Erythroblast (primary cell): Measurements from ENCODE around the gene SHISA5.

Experiments
- GATA1 ChIP-seq: IDR thresholded peaks from 2 replicates; pipeline ENCODE4 v1.6.1; 2011; ENCODE audit warnings: low read depth, mild to moderate bottlenecking, control low read depth, low read length, moderate library complexity
- POLR2A ChIP-seq: IDR thresholded peaks from 2 replicates; pipeline ENCODE4 v1.6.1; 2011; ENCODE audit warnings: mild to moderate bottlenecking, low read length

GRCh38 chr3:48472923-48473616 lies 30.9 kb downstream of the SHISA5 start:
- peak; percentile 91 for TF ChIP-seq POLR2A
- no peak for TF ChIP-seq GATA1
